ENCODE measurements around the gene IL17C.

DNA sequence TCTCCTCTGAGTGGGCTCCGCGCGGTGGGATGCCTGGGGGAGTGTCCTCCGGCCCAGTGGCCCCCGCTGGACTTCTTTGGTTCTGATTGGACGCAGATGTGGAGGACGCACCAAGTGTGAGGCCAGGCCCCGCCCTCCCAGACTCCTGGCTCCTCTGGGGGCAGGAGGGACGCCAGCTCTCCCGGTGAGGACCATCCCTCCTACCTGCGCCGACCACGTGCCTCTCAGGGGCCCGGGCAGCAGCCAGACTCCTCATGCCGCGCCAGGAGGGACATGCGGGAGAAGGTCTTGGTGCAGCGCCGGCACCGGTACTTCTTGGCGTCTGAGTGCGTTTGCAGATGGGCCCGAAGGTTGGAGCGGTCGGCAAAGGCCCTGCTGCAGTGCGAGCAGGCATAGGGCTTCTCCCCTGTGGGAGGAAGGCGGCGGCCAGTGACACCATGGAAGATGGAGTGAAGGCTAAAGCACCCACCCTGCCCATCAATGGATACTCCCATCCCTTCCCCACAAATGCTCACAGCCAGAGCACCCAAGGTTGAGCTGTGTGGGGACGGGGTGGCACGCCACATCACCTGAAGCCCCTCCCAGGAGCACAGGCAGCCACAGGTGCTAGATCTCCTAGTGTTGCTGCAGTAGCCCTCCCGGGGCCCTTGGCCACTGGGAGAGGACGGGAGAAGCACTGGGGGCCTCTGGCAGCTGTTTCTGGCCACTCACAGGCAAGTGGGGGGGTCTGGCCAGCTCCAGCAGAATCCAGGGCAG lies 40.0 kb downstream of the IL17C start:
- TF ChIP-seq POLR2AphosphoS5 (IDR thresholded peaks at IDR 0.05; ENCODE audit: low read depth, low read length) (no peak), TCF12 (IDR thresholded peaks at IDR 0.05) (no peak), NFIC (IDR thresholded peaks at IDR 0.05; ENCODE audit: borderline replicate concordance) (no peak), EP300 (IDR thresholded peaks at IDR 0.05; ENCODE audit: borderline replicate concordance in 1 of 2, low read depth in 1 of 2, low read length in 1 of 2) (no peak), RAD21 (IDR thresholded peaks at IDR 0.05; ENCODE audit: low read length) (no peak), NRF1 (IDR thresholded peaks at IDR 0.05; ENCODE audit: low read depth, low read length) (no peak)
- TF ChIP-seq, protein P1, sequence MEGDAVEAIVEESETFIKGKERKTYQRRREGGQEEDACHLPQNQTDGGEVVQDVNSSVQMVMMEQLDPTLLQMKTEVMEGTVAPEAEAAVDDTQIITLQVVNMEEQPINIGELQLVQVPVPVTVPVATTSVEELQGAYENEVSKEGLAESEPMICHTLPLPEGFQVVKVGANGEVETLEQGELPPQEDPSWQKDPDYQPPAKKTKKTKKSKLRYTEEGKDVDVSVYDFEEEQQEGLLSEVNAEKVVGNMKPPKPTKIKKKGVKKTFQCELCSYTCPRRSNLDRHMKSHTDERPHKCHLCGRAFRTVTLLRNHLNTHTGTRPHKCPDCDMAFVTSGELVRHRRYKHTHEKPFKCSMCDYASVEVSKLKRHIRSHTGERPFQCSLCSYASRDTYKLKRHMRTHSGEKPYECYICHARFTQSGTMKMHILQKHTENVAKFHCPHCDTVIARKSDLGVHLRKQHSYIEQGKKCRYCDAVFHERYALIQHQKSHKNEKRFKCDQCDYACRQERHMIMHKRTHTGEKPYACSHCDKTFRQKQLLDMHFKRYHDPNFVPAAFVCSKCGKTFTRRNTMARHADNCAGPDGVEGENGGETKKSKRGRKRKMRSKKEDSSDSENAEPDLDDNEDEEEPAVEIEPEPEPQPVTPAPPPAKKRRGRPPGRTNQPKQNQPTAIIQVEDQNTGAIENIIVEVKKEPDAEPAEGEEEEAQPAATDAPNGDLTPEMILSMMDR (IDR thresholded peaks at IDR 0.05): no peak
- TF ChIP-seq, protein P2, sequence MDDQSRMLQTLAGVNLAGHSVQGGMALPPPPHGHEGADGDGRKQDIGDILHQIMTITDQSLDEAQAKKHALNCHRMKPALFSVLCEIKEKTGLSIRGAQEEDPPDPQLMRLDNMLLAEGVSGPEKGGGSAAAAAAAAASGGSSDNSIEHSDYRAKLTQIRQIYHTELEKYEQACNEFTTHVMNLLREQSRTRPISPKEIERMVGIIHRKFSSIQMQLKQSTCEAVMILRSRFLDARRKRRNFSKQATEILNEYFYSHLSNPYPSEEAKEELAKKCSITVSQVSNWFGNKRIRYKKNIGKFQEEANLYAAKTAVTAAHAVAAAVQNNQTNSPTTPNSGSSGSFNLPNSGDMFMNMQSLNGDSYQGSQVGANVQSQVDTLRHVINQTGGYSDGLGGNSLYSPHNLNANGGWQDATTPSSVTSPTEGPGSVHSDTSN (IDR thresholded peaks at IDR 0.05): no peak
- TF ChIP-seq, protein P3, sequence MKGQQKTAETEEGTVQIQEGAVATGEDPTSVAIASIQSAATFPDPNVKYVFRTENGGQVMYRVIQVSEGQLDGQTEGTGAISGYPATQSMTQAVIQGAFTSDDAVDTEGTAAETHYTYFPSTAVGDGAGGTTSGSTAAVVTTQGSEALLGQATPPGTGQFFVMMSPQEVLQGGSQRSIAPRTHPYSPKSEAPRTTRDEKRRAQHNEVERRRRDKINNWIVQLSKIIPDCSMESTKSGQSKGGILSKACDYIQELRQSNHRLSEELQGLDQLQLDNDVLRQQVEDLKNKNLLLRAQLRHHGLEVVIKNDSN (IDR thresholded peaks at IDR 0.05; ENCODE audit: borderline replicate concordance, low read depth): no peak
- TF ChIP-seq, protein P4, sequence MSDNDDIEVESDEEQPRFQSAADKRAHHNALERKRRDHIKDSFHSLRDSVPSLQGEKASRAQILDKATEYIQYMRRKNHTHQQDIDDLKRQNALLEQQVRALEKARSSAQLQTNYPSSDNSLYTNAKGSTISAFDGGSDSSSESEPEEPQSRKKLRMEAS (IDR thresholded peaks at IDR 0.05; ENCODE audit: low read depth): no peak

All from SK-N-SH (cell line).